Breast epithelium (tissue), 3 donors: Measurements from ENCODE around the gene CALM1.

ENCODE experiments used
- CTCF ChIP-seq, 3 donors: fragments of 450-650 bp; IDR thresholded peaks; one replicate each; pipeline ENCODE4 v1.5.1; 2016 to 2017; ENCODE audit warnings: antibody characterized with exemption in 3 of 3, mild to moderate bottlenecking in 3 of 3, moderate library complexity in 3 of 3
- POLR2A ChIP-seq: fragments of 450-650 bp; IDR thresholded peaks from one replicate; pipeline ENCODE4 v1.6.1; 2016; ENCODE audit warnings: antibody characterized with exemption, mild to moderate bottlenecking, moderate library complexity

GRCh38 chr14:90358359-90358758, 38.5 kb upstream of the CALM1 start:
- TF ChIP-seq POLR2A (no peak), CTCF (IDR thresholded peaks at IDR 0.05) (no peak)
